Stromal cell of bone marrow (primary cell): Measurements from ENCODE around the gene CTNND2.

Experiments used
- DNase-seq: peaks from one replicate; pipeline ENCODE4 v3.0.0-alpha.2; 2012; ENCODE audit warnings: low read depth

CTNND2 gene

DNA sequence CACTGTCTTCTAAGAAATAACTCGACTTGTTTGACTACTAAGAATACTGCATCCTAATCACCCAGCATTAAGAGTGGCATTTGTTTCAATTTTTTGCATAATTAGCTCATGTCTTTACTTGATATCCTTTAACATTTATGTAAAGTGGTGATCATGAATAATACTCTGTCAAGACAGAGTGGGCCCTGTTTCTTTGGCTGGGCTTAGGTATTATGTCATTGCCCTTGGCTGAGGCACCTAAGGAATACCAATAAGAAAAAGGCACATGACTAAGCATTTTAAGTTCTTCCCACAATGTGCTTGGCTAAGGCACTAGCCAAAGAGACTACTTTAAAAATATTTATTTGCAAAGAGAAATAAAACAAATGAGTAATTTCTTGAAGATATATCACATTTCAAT is 308.1 kb downstream of the CTNND2 start:
- no peak for DNase-seq

DNA sequence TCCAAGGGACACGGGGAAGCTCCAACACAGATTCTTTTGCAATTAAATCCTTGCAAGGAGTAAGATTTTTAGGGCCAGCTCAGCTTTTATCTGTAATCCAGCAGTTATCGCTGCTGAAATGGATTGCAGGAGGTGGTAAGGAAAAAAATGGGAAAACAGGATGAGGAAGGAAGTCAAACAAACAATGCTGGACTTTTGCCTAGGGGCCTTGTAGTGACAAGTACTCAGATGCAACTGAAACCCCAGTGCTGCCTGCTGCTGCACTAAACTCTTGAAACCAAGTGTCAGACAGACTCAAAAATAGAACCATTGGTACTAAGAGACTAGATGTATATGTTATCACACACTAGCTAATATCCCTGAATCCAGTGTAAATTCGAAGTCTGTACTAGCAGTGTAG is 309.2 kb downstream of the CTNND2 start:
- no peak for DNase-seq

DNA sequence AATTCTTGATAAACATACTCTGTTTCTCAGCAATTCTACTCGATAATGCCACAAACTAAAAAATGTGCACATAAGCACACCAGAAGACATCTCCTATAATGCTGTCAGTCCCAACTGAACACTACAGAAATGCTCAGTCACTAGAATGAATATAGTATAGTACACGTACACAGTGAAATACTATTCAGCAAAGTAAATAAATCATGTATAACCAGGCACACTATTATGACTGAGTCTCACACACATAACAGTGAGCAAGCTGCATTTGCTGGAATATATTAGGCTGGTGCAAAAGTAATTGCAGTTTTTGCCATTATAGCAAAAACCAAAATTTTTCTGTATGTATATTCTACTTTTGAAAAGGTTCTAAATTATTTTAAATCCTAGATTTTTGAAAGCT is 310.2 kb downstream of the CTNND2 start:
- no peak for DNase-seq

DNA sequence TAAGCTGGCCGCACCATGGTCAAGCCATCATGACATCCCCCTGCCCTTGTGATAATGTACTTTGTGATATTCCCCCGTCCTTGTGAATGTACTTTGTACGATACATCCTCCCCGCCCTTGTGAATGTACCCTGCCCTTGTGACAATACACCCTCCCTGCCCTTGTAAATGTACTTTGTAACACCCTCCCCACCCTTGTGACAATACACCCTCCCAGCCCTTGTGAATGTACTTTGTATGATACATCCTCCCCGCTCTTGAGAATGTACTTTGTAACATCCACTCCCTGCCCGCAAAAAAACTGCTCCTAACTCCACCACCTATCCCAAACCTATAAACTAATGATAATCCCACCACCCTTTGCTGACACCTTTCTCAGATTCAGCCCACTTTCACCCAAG is 313.8 kb downstream of the CTNND2 start:
- no peak for DNase-seq

DNA sequence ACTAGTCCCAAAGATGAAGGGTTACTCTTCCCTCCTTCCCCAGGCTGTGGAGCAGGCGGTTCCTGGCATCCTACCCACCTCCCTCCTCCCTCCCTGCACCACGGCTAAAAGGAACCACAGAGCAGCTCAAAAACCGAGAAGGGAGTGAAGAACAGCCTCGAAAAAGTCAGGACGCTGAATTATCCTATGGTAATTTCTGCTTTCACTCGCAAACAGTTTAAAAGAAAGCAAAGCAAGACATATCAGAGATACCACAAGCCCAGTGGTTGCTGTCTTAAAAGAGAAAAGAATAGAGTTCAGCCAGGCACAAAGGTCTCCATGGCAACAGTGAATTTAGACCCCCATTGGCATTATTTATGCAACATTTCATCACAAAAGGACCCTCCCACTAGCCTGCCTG is 315.4 kb downstream of the CTNND2 start:
- DNase-seq, result no peak

DNA sequence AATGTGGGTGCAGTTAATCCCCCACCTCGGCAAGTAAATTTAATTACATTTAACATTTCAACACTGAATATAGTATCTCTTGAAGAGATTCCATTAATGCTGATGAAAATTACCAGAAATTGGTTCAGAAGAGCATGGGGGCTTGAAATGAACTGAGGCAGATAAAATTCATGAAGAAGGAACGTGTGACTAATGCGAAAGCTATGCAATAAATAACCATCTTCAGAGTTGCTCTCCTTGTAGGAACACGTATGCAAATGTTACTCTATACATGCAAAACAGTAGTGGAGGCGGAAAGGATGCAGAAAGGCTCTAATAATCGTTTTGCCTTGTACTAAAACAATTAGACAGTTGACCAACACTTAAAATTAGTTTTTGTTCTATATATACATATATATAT is 320.2 kb downstream of the CTNND2 start:
- DNase-seq, result no peak

DNA sequence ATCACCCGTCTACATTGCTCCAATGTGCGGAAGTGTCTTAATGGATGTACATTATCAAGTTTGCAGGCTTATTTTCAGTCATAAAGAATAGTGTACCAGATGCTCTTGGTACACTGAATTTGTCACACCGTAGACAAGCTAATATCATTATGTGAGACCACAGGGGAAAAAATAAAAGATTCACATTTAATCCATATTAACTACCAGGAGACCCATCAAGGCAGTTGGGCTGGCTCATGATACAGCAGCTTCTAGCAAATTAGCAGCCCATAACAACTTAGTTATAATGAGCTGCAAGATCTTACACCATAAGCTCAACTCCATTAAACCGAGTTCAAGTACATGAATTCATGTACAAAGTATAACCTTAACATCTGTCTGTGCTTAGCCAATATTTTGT is 324.9 kb downstream of the CTNND2 start:
- DNase-seq, result no peak

DNA sequence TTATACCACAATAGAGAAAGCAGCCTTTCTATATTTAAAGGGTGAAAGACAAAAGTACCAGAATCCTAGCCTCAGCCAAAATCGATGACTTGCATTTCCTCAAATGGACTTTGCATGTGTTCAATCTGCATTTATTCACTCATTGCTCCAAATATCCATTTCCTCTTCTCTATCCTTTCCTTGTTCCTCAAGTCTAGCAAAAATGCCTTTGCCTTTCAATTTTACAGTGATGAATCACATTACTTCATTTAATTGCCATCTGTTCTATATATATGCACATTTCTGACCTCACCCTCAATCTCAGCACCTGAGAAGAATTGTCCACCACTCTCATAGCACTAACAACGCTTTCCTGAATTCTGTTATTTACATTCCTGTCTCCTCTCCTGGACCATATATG is 329.5 kb downstream of the CTNND2 start:
- DNase-seq, result no peak

DNA sequence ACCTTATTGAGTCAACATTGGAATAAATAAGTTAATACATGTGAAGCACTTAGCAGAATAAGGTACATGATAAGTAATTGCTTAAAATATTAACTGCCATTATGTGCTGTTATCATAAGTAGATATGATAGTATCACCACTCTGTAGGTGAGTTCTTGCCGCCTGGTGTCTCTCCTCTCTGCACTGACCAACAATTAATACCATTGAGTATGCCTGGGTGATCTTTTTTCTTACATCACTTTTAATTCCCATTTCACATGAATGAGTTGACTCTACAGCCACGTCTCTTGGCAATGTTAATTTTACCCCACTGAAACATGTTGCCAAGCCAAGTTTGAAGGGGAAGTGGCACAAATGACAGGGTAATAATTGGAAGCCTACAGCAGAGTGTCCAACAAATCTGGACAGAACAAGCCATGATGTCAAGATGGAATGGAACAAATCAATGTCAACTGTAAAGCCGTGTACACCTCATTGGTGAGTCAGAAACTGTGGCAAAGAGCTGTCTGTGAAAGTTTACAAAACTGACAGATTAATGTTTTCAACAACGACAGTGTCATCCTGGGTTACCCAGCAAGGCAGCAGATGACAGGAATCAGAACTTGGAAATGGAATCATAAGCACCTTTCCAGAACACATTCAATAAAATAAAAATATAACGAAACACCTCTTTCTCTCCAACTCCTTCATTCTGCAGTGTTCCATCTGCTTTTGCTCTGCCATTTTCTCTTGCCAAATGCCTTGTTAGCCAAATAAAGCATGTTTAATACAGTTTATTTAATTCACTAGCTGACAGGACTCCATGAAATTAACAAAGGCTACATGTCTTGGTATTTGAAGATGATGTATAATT is 330.9 kb downstream of the CTNND2 start:
- DNase-seq, result no peak

DNA sequence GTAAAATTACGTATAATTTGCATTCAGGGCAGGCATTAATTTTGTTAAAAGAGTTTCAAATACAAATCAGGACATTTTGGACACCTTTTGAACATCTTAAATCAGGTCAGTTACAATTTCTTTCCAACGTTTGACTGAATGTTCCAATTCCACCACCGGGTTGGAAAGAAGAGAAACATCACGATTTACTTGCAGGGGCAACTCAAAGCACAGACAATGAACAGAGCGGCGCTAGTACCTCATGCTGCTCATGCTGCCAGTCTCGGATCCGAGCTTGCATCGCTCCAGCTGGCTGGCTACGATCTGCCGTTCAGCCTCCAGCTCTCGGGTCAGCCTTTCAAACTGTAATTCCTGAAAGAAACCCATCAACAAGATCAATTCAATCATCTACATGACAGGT is 339.5 kb downstream of the CTNND2 start:
- DNase-seq, result no peak

DNA sequence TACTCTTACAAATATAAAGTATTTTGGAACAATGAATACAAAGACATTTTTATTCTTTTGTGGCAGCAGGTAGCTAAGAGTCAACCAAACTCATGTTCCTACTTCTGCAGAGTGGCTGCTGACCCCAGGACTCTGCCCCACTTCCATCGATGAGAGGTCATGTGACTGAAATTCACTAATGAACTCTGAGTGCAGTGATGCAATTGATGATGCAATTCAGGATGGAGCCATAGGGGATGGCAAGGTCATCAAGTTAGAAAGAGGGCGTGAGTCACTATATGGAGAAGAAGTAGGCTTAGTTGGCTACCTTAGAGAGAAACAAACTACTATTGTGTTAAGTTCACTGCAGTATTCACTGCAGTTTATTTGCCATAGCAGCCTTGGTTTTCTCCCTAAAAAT is 340.4 kb downstream of the CTNND2 start:
- no peak for DNase-seq

DNA sequence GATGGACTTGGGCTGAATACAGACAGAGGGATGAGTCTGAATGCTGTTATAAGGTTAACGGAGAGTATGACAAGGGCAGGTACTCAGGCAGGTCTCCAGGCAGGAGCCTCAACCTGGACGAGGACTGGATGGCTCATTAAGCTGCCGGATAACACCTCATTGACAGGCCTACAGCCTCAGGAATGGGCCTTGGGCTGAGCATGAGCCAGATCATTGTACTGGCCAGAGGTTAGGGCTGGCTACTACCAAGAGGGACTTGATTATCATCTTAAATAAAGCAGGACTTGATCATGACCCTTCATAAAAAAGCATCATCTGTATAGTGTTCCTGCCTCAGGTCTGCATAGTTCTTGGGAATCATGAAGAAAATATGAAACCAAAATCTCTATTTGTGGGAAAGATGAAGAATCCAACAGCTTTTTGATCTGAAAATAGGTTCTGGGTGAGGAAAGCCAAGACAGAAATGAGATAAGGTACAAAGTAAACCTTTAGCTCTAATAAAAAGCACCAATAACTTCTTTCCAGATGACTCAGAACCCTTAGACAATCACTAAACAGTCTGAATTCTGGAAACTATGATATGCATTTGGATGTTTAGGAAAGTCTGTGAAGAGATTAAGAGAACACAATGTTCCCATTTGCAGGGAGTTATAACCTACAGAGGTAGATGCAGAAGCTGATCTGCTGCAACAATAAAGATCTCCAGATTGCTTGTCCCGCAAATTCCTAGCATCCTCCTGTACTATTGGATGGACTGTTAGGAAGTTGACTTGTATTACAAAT is 343.1 kb downstream of the CTNND2 start:
- no peak for DNase-seq

DNA sequence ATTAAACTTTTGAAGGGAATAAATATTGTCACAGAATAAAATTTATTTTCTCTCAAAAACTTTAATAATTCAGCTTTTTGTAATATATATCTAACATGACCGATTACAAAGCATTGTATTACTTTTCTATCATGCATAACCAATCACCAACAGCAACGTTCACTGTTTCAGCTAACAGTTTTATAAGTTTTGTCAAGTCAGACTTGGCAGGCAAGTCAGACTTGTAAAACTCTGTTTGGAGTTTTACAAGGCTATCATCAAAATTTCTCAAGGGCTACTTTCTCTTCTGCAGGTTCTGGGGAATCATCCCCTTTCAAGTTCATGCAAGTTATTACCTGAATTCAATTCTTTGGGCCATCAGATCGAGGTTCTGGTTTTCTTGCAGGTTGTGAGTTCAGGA is 347.2 kb downstream of the CTNND2 start:
- no peak for DNase-seq

DNA sequence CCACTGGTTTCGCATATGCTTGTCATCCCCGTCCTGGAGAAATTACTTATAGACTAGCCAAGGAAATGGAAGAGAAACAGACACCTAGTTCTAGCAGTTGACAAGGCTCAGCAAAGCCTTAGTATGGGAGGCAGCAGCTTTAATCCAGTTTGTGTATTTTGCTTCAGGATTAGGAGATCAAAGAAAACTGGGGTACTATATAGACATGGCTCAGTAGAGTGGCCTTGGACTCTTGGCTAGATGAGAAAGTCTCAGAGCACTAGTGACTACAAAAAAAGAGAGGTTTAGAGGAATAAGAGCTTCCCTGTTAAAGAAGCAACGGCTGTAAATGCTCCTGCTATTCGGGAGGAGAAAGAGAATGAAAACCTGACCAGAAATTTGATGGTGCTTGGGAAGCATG is 349.1 kb downstream of the CTNND2 start:
- DNase-seq, result no peak

DNA sequence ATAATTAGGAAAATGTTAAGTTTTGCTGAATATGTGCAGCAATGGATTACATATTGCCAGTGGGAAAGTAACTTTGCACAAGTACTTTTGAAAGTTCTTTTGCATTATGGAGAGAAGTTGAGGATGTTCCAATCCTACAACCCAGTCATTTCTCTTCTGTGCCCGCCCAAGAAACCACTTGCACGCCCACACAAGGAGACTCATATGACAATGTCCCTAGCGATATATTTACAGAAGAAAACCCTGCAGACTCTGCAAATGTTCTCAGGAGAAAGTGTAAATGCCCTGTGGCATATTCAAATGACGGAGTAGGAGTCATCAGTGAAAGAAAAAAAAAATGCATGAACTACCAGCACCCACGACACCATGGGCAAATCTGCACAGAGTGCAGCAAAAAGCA is 356.5 kb downstream of the CTNND2 start:
- no peak for DNase-seq

DNA sequence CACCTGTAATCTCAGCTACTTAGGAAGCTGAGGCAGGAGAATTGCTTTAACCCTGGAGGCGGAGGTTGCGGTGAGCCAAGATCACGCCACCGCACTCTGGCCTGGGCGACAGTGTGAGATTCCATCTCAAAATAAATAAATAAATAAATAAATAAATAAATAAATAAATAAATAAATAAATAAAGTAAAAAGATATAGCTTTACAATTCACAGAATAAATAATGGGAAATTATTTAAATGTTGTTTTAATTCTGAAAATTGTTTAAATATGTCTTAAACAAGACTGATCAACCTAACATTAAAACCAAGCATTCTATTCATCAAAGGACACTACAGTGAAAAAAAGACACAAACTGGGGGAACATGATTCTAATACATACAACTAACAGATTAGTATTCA is 357.1 kb downstream of the CTNND2 start:
- no peak for DNase-seq

DNA sequence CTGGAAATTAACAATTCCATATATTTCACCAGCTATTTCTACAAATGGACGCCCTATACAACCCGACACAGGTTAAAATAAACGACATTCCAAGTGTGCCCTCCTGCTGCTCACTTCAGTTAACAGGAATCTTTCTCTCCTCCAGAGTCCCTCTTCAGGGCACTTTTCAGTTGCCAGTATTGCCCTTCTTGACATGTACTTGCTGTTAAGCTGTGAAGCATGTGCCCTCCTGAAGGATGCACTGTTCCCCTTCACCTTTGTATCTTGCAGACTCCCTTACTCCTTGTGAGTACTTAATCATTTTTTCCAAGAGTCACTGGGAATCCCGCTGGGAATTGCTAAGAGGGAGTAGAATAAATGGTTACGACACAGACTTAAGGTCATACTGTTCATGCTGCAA is 364.1 kb downstream of the CTNND2 start:
- DNase-seq, result no peak

DNA sequence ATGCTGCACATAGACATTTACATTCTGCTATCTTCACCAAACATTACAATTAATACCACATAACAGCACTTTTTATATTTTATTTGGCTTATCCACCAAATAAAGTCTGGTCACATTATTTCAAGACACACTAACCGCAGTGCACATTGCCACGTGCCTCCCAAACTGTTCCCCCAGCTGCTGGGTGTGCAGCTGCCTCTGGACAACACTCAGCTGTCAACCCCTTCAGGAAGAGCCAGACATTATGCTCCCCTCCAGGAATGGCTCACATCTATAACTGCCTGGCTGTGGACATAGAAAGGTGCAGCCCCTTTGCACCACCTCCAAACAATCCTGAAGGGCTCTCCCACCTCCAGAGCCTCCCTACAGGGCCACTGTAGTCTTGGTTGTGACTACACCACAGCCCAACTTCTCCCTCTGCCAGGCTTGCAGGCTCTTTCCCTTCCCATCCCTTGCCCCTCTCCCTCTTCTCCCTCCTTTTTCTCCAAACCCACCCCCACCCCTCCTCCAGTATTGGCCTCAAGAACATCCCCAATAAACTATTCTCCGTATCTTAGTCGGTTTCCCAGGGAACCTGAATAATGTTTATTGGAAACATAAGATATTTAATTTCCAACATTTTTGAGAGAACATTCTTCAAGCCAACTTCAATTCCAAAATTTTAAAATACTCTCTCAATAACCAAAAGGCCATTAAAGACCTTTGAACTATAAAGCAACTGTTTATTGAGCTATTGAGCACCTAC is 372.3 kb downstream of the CTNND2 start:
- DNase-seq, result no peak

DNA sequence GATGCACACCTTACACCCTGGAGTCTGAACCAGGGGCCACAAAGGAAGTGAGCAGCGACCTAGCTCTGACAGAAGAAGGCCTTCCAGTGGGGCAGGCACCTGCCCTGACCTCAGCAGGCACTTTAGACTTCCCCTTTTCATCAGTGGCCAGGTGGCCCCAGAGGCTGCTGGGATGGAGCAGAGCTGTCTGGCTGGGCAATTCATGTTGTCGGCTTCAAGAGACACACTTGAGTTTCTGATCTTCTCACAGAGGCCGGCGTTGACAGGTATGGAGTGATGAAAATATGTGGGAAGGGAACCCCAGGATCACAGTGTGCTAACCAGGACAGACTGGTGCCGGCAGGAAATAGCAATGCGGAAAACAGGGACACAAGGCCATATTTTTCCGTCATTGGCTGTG is 375.5 kb downstream of the CTNND2 start:
- no peak for DNase-seq

DNA sequence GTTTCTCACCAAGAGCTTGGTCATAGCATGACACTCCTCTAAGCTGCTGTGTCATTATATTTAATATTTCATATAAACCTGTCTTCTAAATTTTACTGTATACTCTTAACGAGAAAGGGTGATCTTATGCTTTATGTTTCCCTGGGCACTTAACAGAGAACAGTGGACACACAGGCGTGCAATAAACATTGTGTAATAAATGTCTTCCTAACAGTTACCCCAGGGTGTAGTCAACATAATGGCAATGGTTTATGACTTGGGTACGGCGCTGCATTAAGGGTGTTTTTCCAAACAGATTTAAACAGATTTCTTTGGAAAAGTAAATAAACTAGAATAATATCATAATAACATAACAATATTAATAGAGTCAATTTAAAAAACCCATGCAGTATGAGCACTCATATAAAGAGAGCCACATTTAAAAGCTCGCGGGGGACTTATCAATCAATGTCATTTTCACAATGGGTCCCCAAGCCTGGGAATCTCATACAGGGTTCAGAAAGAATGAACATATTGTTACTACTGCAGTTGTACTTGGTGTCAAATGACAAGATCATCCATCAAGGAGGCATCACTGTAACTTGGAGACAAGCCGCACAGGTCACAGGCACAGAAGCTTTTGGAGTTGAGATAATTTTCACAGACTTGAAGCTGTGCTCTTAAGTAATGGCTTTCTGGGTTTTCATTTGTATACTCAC is 376.4 kb downstream of the CTNND2 start:
- no peak for DNase-seq

DNA sequence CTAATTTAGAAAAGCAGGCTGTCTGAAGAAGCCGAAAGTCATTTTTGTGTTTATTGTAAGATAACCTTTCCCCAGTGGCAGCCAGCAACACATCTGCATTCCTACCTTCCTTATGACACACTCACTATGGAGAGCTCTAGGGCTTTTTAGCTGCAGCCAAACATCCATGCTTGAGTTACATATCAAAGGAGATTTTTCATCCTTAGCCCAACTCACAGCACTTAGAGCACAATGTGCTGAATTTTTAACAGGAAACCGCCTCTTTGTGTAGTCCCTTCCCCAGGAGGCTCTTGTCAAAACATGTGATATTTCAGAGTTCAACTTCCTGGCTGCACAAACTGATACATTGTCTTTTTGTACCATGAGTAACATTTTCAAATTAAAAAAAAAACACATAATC is 379.2 kb downstream of the CTNND2 start:
- DNase-seq, result no peak

DNA sequence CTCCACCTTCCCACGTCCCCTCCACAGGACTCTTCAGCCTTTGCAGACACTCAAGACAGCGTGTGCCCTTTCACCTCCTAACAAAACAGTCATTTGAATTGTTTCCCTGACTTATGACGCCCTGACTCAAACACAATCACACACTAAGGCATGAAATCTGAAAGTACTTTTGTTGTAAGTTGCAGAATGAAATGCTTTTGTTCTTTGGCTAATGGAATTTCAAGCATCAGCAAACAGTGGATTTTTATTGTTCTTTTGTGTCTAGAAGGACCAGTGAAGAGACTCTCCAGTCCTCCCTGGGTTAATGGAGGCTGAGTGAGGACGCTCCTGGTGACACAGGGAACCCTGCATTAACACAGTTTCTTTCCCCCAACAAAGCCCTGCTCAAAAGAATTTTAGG is 380.1 kb downstream of the CTNND2 start:
- no peak for DNase-seq
